ENCODE measurements around the gene ACE. TPM values are rescaled to one million over a fixed set of nuclear protein-coding genes. Genes with fewer than 3 reads are reported as not detected.

The ACE gene
- total and polyA plus RNA-seq, 4 donors: 0.72 to 30.5 (median 11.3) TPM

GRCh38 chr17:63481488-63481870 lies 4.6 kb downstream of the ACE start:
- Histone ChIP-seq H3K9me3 (ENCODE audit: control insufficient read depth, low read length) (no peaks in the 10 kb centered on the region), H3K36me3 (ENCODE audit: control insufficient read depth in 1 of 2, insufficient read depth in 2 of 2, low read length in 1 of 2) (no peaks in the 10 kb centered on the region), H3K4me3 (ENCODE audit: low read length in 2 of 2) (no peak overlapping the region), H3K4me1 (ENCODE audit: control insufficient read depth in 1 of 2, insufficient read depth in 2 of 2, low read length in 2 of 2) (no peaks in the 10 kb centered on the region), H3K27me3 (ENCODE audit: control insufficient read depth in 1 of 2, insufficient read depth in 2 of 2, low read length in 1 of 2) (no peaks in the 10 kb centered on the region), H3K27ac (ENCODE audit: low read depth in 1 of 2, low read length in 2 of 2) (no peak overlapping the region)
- intact Hi-C loops (cut with DNase I): no loop called here
- DNase-seq (no peak), ATAC-seq (ENCODE audit: low FRiP score) (no peak)
- 90% methylated on average over 16 of the region's 16 CpGs for WGBS, 2 donors

- Histone ChIP-seq H3K27ac (ENCODE audit: low read depth in 1 of 2, low read length in 2 of 2) (no peak overlapping the region), H3K36me3 (ENCODE audit: control insufficient read depth in 1 of 2, insufficient read depth in 2 of 2, low read length in 1 of 2) (no peaks in the 10 kb centered on the region), H3K4me3 (ENCODE audit: low read length in 2 of 2) (no peak overlapping the region), H3K4me1 (ENCODE audit: control insufficient read depth in 1 of 2, insufficient read depth in 2 of 2, low read length in 2 of 2) (no peaks in the 10 kb centered on the region), H3K9me3 (ENCODE audit: control insufficient read depth, low read length) (no peaks in the 10 kb centered on the region), H3K27me3 (ENCODE audit: control insufficient read depth in 1 of 2, insufficient read depth in 2 of 2, low read length in 1 of 2) (no peaks in the 10 kb centered on the region)
- DNase-seq (peak in 1 of 2 donors; percentile 55), ATAC-seq (ENCODE audit: low FRiP score) (no peak)
- intact Hi-C loops (cut with DNase I): no loop called here
- WGBS, 2 donors: 89 to 90% methylated on average over 16 of the region's 16 CpGs
These were observed 5.6 kb downstream of the ACE start for GRCh38 chr17:63482509-63482908.

GRCh38 chr17:63483038-63483437 lies 6.2 kb downstream of the ACE start:
- Histone ChIP-seq H3K36me3 (ENCODE audit: control insufficient read depth in 1 of 2, insufficient read depth in 2 of 2, low read length in 1 of 2) (no peaks in the 10 kb centered on the region), H3K27ac (ENCODE audit: low read depth in 1 of 2, low read length in 2 of 2) (no peak overlapping the region), H3K4me3 (ENCODE audit: low read length in 2 of 2) (no peak overlapping the region), H3K9me3 (ENCODE audit: control insufficient read depth, low read length) (no peaks in the 10 kb centered on the region), H3K4me1 (ENCODE audit: control insufficient read depth in 1 of 2, insufficient read depth in 2 of 2, low read length in 2 of 2) (no peaks in the 10 kb centered on the region), H3K27me3 (ENCODE audit: control insufficient read depth in 1 of 2, insufficient read depth in 2 of 2, low read length in 1 of 2) (no peaks in the 10 kb centered on the region)
- intact Hi-C loops (cut with DNase I): no loop called here
- peak in 1 of 2 donors; percentile 40 for DNase-seq
- no peak for ATAC-seq (ENCODE audit: low FRiP score)
- 91 to 93% methylated on average over 10 of the region's 10 CpGs for WGBS, 2 donors

GRCh38 chr17:63483655-63484575 lies 7.1 kb downstream of the ACE start:
- no peak overlapping the region for H3K27ac ChIP-seq (ENCODE audit: low read depth in 1 of 2, low read length in 2 of 2)
- ATAC-seq (ENCODE audit: low FRiP score): no peak
- H3K9me3 ChIP-seq (ENCODE audit: control insufficient read depth, low read length): no peaks in the 10 kb centered on the region
- WGBS, 2 donors: 94% methylated on average over 16 of the region's 16 CpGs
- no peaks in the 10 kb centered on the region for H3K4me1 ChIP-seq (ENCODE audit: control insufficient read depth in 1 of 2, insufficient read depth in 2 of 2, low read length in 2 of 2)
- H3K4me3 ChIP-seq (ENCODE audit: low read length in 2 of 2): no peak overlapping the region
- no peaks in the 10 kb centered on the region for H3K27me3 ChIP-seq (ENCODE audit: control insufficient read depth in 1 of 2, insufficient read depth in 2 of 2, low read length in 1 of 2)
- intact Hi-C loops (cut with DNase I): no loop called here
- peak in 1 of 2 donors; percentile 51 for DNase-seq
- no peaks in the 10 kb centered on the region for H3K36me3 ChIP-seq (ENCODE audit: control insufficient read depth in 1 of 2, insufficient read depth in 2 of 2, low read length in 1 of 2)

GRCh38 chr17:63486317-63487013 lies 9.6 kb downstream of the ACE start:
- Histone ChIP-seq H3K27ac (ENCODE audit: low read depth in 1 of 2, low read length in 2 of 2) (no peak overlapping the region), H3K4me3 (ENCODE audit: low read length in 2 of 2) (no peak overlapping the region), H3K4me1 (ENCODE audit: control insufficient read depth in 1 of 2, insufficient read depth in 2 of 2, low read length in 2 of 2) (no peaks in the 10 kb centered on the region), H3K9me3 (ENCODE audit: control insufficient read depth, low read length) (no peaks in the 10 kb centered on the region), H3K27me3 (ENCODE audit: control insufficient read depth in 1 of 2, insufficient read depth in 2 of 2, low read length in 1 of 2) (no peaks in the 10 kb centered on the region), H3K36me3 (ENCODE audit: control insufficient read depth in 1 of 2, insufficient read depth in 2 of 2, low read length in 1 of 2) (no peaks in the 10 kb centered on the region)
- intact Hi-C loops (cut with DNase I): no loop called here
- peak in 1 of 2 donors; percentile 21 for DNase-seq
- no peak for ATAC-seq (ENCODE audit: low FRiP score)
- 80 to 85% methylated on average over 12 of the region's 12 CpGs for WGBS, 2 donors

GRCh38 chr17:63487014-63487339 lies 10.1 kb downstream of the ACE start:
- H3K27ac ChIP-seq (ENCODE audit: low read depth in 1 of 2, low read length in 2 of 2): no peak overlapping the region
- H3K4me3 ChIP-seq (ENCODE audit: low read length in 2 of 2): no peak overlapping the region
- DNase-seq (peak in 1 of 2 donors; percentile 61), ATAC-seq (ENCODE audit: low FRiP score) (no peak)
- intact Hi-C loops (cut with DNase I): no loop called here
- no peaks in the 10 kb centered on the region for H3K4me1 ChIP-seq (ENCODE audit: control insufficient read depth in 1 of 2, insufficient read depth in 2 of 2, low read length in 2 of 2)
- no peaks in the 10 kb centered on the region for H3K36me3 ChIP-seq (ENCODE audit: control insufficient read depth in 1 of 2, insufficient read depth in 2 of 2, low read length in 1 of 2)
- no peaks in the 10 kb centered on the region for H3K27me3 ChIP-seq (ENCODE audit: control insufficient read depth in 1 of 2, insufficient read depth in 2 of 2, low read length in 1 of 2)
- no peaks in the 10 kb centered on the region for H3K9me3 ChIP-seq (ENCODE audit: control insufficient read depth, low read length)
- 90 to 91% methylated on average over 11 of the region's 11 CpGs for WGBS, 2 donors

- Histone ChIP-seq H3K4me1 (ENCODE audit: control insufficient read depth in 1 of 2, insufficient read depth in 2 of 2, low read length in 2 of 2) (no peaks in the 10 kb centered on the region), H3K9me3 (ENCODE audit: control insufficient read depth, low read length) (no peaks in the 10 kb centered on the region), H3K4me3 (ENCODE audit: low read length in 2 of 2) (no peak overlapping the region), H3K27ac (ENCODE audit: low read depth in 1 of 2, low read length in 2 of 2) (no peak overlapping the region), H3K36me3 (ENCODE audit: control insufficient read depth in 1 of 2, insufficient read depth in 2 of 2, low read length in 1 of 2) (no peaks in the 10 kb centered on the region), H3K27me3 (ENCODE audit: control insufficient read depth in 1 of 2, insufficient read depth in 2 of 2, low read length in 1 of 2) (no peaks in the 10 kb centered on the region)
- ATAC-seq (ENCODE audit: low FRiP score) (no peak), DNase-seq (peak in 1 of 2 donors; percentile 43)
- 92 to 93% methylated on average over 10 of the region's 10 CpGs for WGBS, 2 donors
- intact Hi-C loops (cut with DNase I): no loop called here
These were observed 12.0 kb downstream of the ACE start for GRCh38 chr17:63488851-63489250.

GRCh38 chr17:63489291-63489690 lies 12.4 kb downstream of the ACE start:
- WGBS, 2 donors: 81 to 85% methylated on average over 6 of the region's 6 CpGs
- ATAC-seq (ENCODE audit: low FRiP score) (no peak), DNase-seq (no peak)
- Histone ChIP-seq H3K4me1 (ENCODE audit: control insufficient read depth in 1 of 2, insufficient read depth in 2 of 2, low read length in 2 of 2) (no peaks in the 10 kb centered on the region), H3K36me3 (ENCODE audit: control insufficient read depth in 1 of 2, insufficient read depth in 2 of 2, low read length in 1 of 2) (no peaks in the 10 kb centered on the region), H3K27ac (ENCODE audit: low read depth in 1 of 2, low read length in 2 of 2) (no peak overlapping the region), H3K27me3 (ENCODE audit: control insufficient read depth in 1 of 2, insufficient read depth in 2 of 2, low read length in 1 of 2) (no peaks in the 10 kb centered on the region), H3K4me3 (ENCODE audit: low read length in 2 of 2) (no peak overlapping the region), H3K9me3 (ENCODE audit: control insufficient read depth, low read length) (no peaks in the 10 kb centered on the region)
- intact Hi-C loops (cut with DNase I): no loop called here

- DNase-seq (no peak), ATAC-seq (ENCODE audit: low FRiP score) (no peak)
- Histone ChIP-seq H3K36me3 (ENCODE audit: control insufficient read depth in 1 of 2, insufficient read depth in 2 of 2, low read length in 1 of 2) (no peaks in the 10 kb centered on the region), H3K9me3 (ENCODE audit: control insufficient read depth, low read length) (no peaks in the 10 kb centered on the region), H3K27me3 (ENCODE audit: control insufficient read depth in 1 of 2, insufficient read depth in 2 of 2, low read length in 1 of 2) (no peaks in the 10 kb centered on the region), H3K4me3 (ENCODE audit: low read length in 2 of 2) (no peak overlapping the region), H3K27ac (ENCODE audit: low read depth in 1 of 2, low read length in 2 of 2) (no peak overlapping the region), H3K4me1 (ENCODE audit: control insufficient read depth in 1 of 2, insufficient read depth in 2 of 2, low read length in 2 of 2) (no peaks in the 10 kb centered on the region)
- WGBS, 2 donors: 60% methylated on average over 10 of the region's 10 CpGs
- intact Hi-C loops (cut with DNase I): no loop called here
These were observed 13.5 kb downstream of the ACE start for GRCh38 chr17:63490329-63490728.
